ENCODE measurements around the gene AP2B1. TPM values are rescaled to one million over a fixed set of nuclear protein-coding genes. Genes with fewer than 3 reads are reported as not detected.

AP2B1 gene
- total RNA-seq, 1 donor from 2014 or later = 129 TPM

DNA sequence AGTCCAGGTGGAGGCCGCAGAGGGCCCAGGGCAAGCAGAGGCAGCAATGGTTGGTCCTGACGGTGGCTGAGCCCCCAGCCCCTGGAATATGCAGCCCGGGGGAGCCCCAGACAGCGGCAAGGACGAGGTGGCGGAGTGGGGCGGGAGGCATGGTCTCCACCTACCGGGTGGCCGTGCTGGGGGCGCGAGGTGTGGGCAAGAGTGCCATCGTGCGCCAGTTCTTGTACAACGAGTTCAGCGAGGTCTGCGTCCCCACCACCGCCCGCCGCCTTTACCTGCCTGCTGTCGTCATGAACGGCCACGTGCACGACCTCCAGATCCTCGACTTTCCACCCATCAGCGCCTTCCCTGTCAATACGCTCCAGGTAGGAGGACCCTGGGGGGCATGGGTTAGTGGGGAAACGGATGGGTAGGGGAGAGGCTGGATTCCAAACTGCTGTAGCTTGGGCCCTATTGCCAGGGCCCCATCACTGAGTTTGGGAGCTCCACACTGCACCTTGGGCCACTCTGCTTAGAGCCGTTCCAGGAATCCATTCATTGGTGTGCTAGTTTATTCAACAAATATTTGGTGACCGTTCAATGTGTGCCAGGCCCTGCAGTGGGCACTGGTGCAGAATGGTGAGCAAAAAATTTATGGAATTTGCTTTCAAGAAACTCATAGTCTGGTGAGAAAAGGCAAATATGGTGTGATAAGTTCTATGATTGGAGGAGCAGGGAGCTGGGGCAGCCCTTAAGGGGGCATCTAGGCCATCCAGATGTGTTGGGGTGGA is 148.1 kb downstream of the AP2B1 start:
- intact Hi-C loops (cut with micrococcal nuclease) = no loop called here
- ChIA-PET POLR2A (no interaction called here), CTCF (interaction anchor here (1.8 kb wide), 1 partner anchor 12 kb away, joined by 6 read pairs; no protein-coding TSS in a partner anchor)
- Mint-ChIP-seq H3K27me3 (peaks cover 17% of the 10 kb centered on the region), H3K4me3 (no peak overlapping the region), H3K36me3 (ENCODE audit: low read depth) (peaks cover 2% of the 10 kb centered on the region), H3K9me3 (no peaks in the 10 kb centered on the region), H3K27ac (no peak overlapping the region), H3K4me1 (peaks cover 14% of the 10 kb centered on the region)
- DNase-seq (no peak), ATAC-seq (ENCODE audit: low read depth) (no peak)
- TF ChIP-seq, protein P1, sequence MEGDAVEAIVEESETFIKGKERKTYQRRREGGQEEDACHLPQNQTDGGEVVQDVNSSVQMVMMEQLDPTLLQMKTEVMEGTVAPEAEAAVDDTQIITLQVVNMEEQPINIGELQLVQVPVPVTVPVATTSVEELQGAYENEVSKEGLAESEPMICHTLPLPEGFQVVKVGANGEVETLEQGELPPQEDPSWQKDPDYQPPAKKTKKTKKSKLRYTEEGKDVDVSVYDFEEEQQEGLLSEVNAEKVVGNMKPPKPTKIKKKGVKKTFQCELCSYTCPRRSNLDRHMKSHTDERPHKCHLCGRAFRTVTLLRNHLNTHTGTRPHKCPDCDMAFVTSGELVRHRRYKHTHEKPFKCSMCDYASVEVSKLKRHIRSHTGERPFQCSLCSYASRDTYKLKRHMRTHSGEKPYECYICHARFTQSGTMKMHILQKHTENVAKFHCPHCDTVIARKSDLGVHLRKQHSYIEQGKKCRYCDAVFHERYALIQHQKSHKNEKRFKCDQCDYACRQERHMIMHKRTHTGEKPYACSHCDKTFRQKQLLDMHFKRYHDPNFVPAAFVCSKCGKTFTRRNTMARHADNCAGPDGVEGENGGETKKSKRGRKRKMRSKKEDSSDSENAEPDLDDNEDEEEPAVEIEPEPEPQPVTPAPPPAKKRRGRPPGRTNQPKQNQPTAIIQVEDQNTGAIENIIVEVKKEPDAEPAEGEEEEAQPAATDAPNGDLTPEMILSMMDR (IDR thresholded peaks at IDR 0.05) = no peak

DNA sequence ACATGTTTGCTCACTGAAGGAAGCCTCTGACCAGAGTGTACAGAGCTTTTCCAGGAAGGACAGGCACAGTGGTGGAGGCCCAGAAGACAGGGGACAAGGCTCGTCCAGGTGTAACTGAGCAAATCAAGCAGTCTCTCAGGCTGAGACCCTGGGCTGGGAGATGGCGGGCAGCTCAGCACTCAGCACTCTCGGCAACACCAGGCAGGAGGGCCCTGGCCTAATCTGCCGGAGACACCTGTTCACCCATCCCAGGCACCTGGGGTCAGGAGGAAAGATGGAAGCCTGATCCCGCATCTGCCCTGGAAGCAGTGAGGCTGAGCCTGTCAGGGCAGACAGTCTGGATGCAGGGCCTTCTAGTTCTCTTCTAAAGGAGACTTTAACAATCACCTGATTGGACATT is 149.1 kb downstream of the AP2B1 start:
- peaks cover 7% of the 10 kb centered on the region for H3K4me1 Mint-ChIP-seq
- no peak for ATAC-seq (ENCODE audit: low read depth)

DNA sequence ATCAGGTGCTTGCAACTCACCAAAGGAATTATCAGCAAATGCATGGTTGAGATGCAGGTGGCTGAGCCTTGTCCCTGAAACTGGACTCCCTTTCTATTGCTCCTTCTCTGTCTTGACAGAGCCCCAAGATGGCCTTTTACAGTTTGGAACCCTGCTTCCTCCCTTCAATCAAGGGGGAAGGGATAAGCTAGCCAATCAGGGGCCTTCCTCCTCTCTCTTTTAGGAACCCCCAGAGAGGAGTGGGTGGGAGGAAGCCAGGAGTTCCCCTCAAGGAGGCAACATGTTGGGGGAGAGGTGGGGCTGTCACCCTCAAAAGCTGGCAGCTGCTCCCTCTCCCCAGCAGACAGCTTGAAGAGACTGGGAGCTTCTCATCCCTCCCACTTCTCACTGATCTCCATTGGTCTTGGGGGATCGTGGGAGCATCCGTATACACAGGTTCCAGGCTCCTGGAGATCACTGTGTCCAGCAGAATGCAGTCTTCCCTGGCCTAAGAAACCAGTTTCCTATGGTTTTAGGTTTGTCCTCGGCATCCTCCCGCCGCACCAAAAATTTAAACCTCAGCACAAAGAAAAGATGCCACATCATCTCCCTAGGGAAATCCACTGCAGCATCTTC is 151.5 kb downstream of the AP2B1 start:
- H3K36me3 Mint-ChIP-seq (ENCODE audit: low read depth) = no peaks in the 10 kb centered on the region
- ATAC-seq (ENCODE audit: low read depth) (no peak), DNase-seq (no peak)
- peaks cover 26% of the 10 kb centered on the region for H3K27me3 Mint-ChIP-seq
- ChIA-PET CTCF (interaction anchor here (1.3 to 2.5 kb wide), 2 partner anchors 8 to 26 kb away, joined by 3 to 10 read pairs; no protein-coding TSS in a partner anchor), POLR2A (no interaction called here)
- H3K27ac Mint-ChIP-seq = no peak overlapping the region
- no peaks in the 10 kb centered on the region for H3K9me3 Mint-ChIP-seq
- H3K4me3 Mint-ChIP-seq = no peak overlapping the region
- intact Hi-C loops (cut with micrococcal nuclease) = no loop called here
- TF ChIP-seq, protein P1 (IDR thresholded peaks at IDR 0.05) = no peak
- H3K4me1 Mint-ChIP-seq = peaks cover 5% of the 10 kb centered on the region

More for the DNA sequence above, 149.1 kb downstream of the AP2B1 start:
- no peak for DNase-seq
- intact Hi-C loops (cut with micrococcal nuclease) = no loop called here
- ChIA-PET POLR2A (no interaction called here), CTCF (interaction anchor here (1.8 kb wide), 1 partner anchor 11 kb away, joined by 6 read pairs; no protein-coding TSS in a partner anchor)
- peaks cover 13% of the 10 kb centered on the region for H3K27me3 Mint-ChIP-seq
- TF ChIP-seq, protein P1 (IDR thresholded peaks at IDR 0.05) = no peak
- no peaks in the 10 kb centered on the region for H3K36me3 Mint-ChIP-seq (ENCODE audit: low read depth)
- no peak overlapping the region for H3K27ac Mint-ChIP-seq
- no peaks in the 10 kb centered on the region for H3K9me3 Mint-ChIP-seq
- no peak overlapping the region for H3K4me3 Mint-ChIP-seq

DNA sequence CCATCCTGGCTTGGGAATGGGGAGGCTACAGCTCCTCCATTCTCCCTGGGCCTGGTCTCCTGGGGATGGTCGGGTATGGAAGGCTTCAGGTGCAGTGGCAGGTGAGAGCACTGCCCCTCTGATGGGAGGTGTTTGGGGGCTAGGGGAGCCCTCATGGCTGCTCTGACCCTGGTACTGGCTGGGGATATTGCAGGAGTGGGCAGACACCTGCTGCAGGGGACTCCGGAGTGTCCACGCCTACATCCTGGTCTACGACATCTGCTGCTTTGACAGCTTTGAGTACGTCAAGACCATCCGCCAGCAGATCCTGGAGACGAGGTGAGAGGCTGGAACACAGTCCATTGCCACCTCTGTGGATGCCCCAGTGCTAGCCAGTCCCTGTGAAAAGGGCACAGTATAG is 153.1 kb downstream of the AP2B1 start:
- Mint-ChIP-seq H3K4me3 (no peak overlapping the region), H3K27ac (no peak overlapping the region), H3K4me1 (peaks cover 5% of the 10 kb centered on the region), H3K27me3 (peaks cover 27% of the 10 kb centered on the region), H3K36me3 (ENCODE audit: low read depth) (no peaks in the 10 kb centered on the region), H3K9me3 (no peaks in the 10 kb centered on the region)
- DNase-seq (no peak), ATAC-seq (ENCODE audit: low read depth) (no peak)
- TF ChIP-seq, protein P1 (IDR thresholded peaks at IDR 0.05) = no peak
- ChIA-PET CTCF (interaction anchor here (1.3 to 2.5 kb wide), 2 partner anchors 7 to 24 kb away, joined by 3 to 10 read pairs; no protein-coding TSS in a partner anchor), POLR2A (no interaction called here)
- intact Hi-C loops (cut with micrococcal nuclease) = loop anchor here (10.0 kb wide), 1 partner anchor 1195 kb away; no protein-coding TSS in a partner anchor

Measured in activated B cell treated with CpG ODN at 0.5 μM for 24 hours (primary cell).